WTC11 (cell line): ENCODE data around the gene ADA. TPM values are rescaled to one million over a fixed set of nuclear protein-coding genes. Genes with fewer than 3 reads are reported as not detected.

Source experiments
- ATAC-seq: fragments of 200-7000 bp; cut with Tn5 transposase; 2 replicates; pipeline ENCODE4 v1.10.0; 2021; ENCODE audit warnings: mild to moderate bottlenecking, moderate library complexity
- Bru-seq: library from RNA; stranded (reverse); fragments of 400-500 nt; gene quantifications from one replicate; lab custom pipeline; 2021; lab: Mats Ljungman, UMichigan
- CTCF ChIA-PET: fragments of 300-600 bp; sonication (Branson Sonifier 250); formaldehyde crosslinking; loops from one replicate; lab custom pipeline; 2021; ENCODE audit warnings: antibody characterized with exemption; lab: Charles Lee
- POLR2A ChIA-PET: fragments of 350-600 bp; sonication (Branson Sonifier 250); formaldehyde crosslinking; loops from one replicate; lab custom pipeline; 2021; ENCODE audit warnings: antibody characterized with exemption; lab: Charles Lee
- DNase-seq: peaks from one replicate; pipeline ENCODE4 v3.0.0; 2021; ENCODE audit warnings: low spot score
- H3K27ac Mint-ChIP-seq: 2 replicates; pipeline ENCODE4 v1.8.0; 2021; ENCODE audit warnings: mixed read lengths
- H3K27me3 Mint-ChIP-seq: 2 replicates; pipeline ENCODE4 v1.8.0; 2021; ENCODE audit warnings: low read depth, mild to moderate bottlenecking, moderate library complexity, mixed read lengths
- H3K36me3 Mint-ChIP-seq: 2 replicates; pipeline ENCODE4 v1.8.0; 2021; ENCODE audit warnings: mixed read lengths
- H3K4me1 Mint-ChIP-seq: 2 replicates; pipeline ENCODE4 v1.8.0; 2022; ENCODE audit warnings: mixed read lengths
- H3K4me3 Mint-ChIP-seq: 2 replicates; pipeline ENCODE4 v1.8.0; 2021; ENCODE audit warnings: mild to moderate bottlenecking, moderate library complexity, mixed read lengths
- H3K9me3 Mint-ChIP-seq: 2 replicates; pipeline ENCODE4 v1.8.0; 2021; ENCODE audit warnings: mixed read lengths
- ARID4B ChIP-seq: sonication (generic); formaldehyde crosslinking; IDR thresholded peaks from 2 replicates; pipeline ENCODE4 v1.8.0; 2023; ENCODE audit warnings: missing genetic modification reagents, mild to moderate bottlenecking, borderline replicate concordance
- FOXJ3 ChIP-seq: sonication (generic); formaldehyde crosslinking; IDR thresholded peaks from 2 replicates; pipeline ENCODE4 v1.9.0; 2021; ENCODE audit warnings: missing genetic modification reagents, mild to moderate bottlenecking, borderline replicate concordance
- KAT7 ChIP-seq: sonication (generic); formaldehyde crosslinking; IDR thresholded peaks from 2 replicates; pipeline ENCODE4 v1.8.1; 2023; ENCODE audit warnings: missing genetic modification reagents, mild to moderate bottlenecking, borderline replicate concordance
- MAX ChIP-seq: sonication (generic); formaldehyde crosslinking; IDR thresholded peaks from 2 replicates; pipeline ENCODE4 v1.8.0; 2022; ENCODE audit warnings: mild to moderate bottlenecking, missing genetic modification reagents
- NR1H2 ChIP-seq: sonication (generic); formaldehyde crosslinking; IDR thresholded peaks from 2 replicates; pipeline ENCODE4 v1.9.0; 2021; ENCODE audit warnings: mild to moderate bottlenecking, moderate library complexity, missing genetic modification reagents
- PRDM15 ChIP-seq: sonication (generic); formaldehyde crosslinking; IDR thresholded peaks from 2 replicates; pipeline ENCODE4 v1.8.0; 2022; ENCODE audit warnings: missing genetic modification reagents
- STAT6 ChIP-seq: sonication (generic); formaldehyde crosslinking; conservative IDR thresholded peaks from 2 replicates; pipeline ENCODE4 v1.8.1; 2023; ENCODE audit warnings: mild to moderate bottlenecking, low read depth, missing genetic modification reagents, moderate library complexity
- TEAD1 ChIP-seq: sonication (generic); formaldehyde crosslinking; IDR thresholded peaks from 2 replicates; pipeline ENCODE4 v1.8.0; 2022; ENCODE audit warnings: mild to moderate bottlenecking, missing genetic modification reagents
- ZNF263 ChIP-seq: sonication (generic); formaldehyde crosslinking; IDR thresholded peaks from 2 replicates; pipeline ENCODE4 v1.8.1; 2022; ENCODE audit warnings: low read depth, mild to moderate bottlenecking, moderate library complexity, missing genetic modification reagents
- ZNF281 ChIP-seq: sonication (generic); formaldehyde crosslinking; IDR thresholded peaks from 2 replicates; pipeline ENCODE4 v1.8.0; 2023; ENCODE audit warnings: mild to moderate bottlenecking, missing genetic modification reagents
- ZNF317 ChIP-seq: sonication (generic); formaldehyde crosslinking; IDR thresholded peaks from 2 replicates; pipeline ENCODE4 v1.8.1; 2023; ENCODE audit warnings: low read depth, mild to moderate bottlenecking, moderate library complexity, missing genetic modification reagents, borderline replicate concordance
- long read RNA-seq, 3 experiments: library from RNA in 1 of 3; library from capped mRNA in 1 of 3; library from polyadenylated mRNA in 1 of 3; unstranded in 2 of 3; stranded (forward) in 1 of 3; transcript quantifications; one replicate each; pipeline ENCODE4 v2.0.0, GENCODE V29; 2021
- total RNA-seq: library from RNA; stranded (reverse); gene quantifications from 3 replicates; pipeline ENCODE4 v1.2.3, GENCODE V29; 2021

Gene ADA
- total RNA-seq (19.7 to 29.2 TPM (median 25.3 TPM) in 3 replicates), Bru-seq, nascent RNA (percentile 45 among the genes with signal in this experiment)
- long read RNA-seq, experiment 1, transcript ADA-201 (12 exons, 1,539 nt), result major isoform, 47 of 66 reads
- long read RNA-seq, experiment 1, partial matches to known transcripts, result 3 of 66 reads
- long read RNA-seq, experiment 1, other reads (novel, unspliced or antisense), result 11 of 66 reads
- long read RNA-seq, experiment 2, transcript ADA-201 (12 exons, 1,539 nt), result major isoform, 29 of 53 reads
- long read RNA-seq, experiment 2, partial matches to known transcripts, result 7 of 53 reads
- long read RNA-seq, experiment 2, other reads (novel, unspliced or antisense), result 17 of 53 reads
- long read RNA-seq, experiment 3, transcript ADA-201 (12 exons, 1,539 nt), result major isoform, 9 of 12 reads
- long read RNA-seq, experiment 3, partial matches to known transcripts, result 2 of 12 reads
- long read RNA-seq, experiment 3, other reads (novel, unspliced or antisense), result 1 of 12 reads

- H3K27ac Mint-ChIP-seq, result no peak within 1 kb of the TSS
- POLR2A ChIA-PET, result no interaction called here
- peaks cover 52% of the 10 kb centered on the region for H3K4me1 Mint-ChIP-seq
- peak within 1 kb of the TSS; percentile 83 for H3K4me3 Mint-ChIP-seq
- TF ChIP-seq PRDM15 (CRISPR knock-in tag) (no peak), TEAD1 (CRISPR knock-in tag) (0 out of 2 replicates have a peak, but pooled peaks have one; percentile 17), ARID4B (peak; percentile 51; the same call in 1 of the 2 replicates), FOXJ3 (no peak), MAX (CRISPR knock-in tag) (0 out of 2 replicates have a peak, but pooled peaks have one; percentile 30), ZNF263 (CRISPR knock-in tag) (no peak), ZNF281 (CRISPR knock-in tag) (no peak), KAT7 (CRISPR knock-in tag) (no peak), NR1H2 (CRISPR knock-in tag) (no peak), STAT6 (CRISPR knock-in tag) (no peak), ZNF317 (no peak)
- TF ChIP-seq, all 79 proteins: peak for 3
- Mint-ChIP-seq H3K9me3 (peaks cover 27% of the 10 kb centered on the region), H3K27me3 (peaks cover 45% of the 10 kb centered on the region), H3K36me3 (peaks cover 20% of the 10 kb centered on the region)
- ATAC-seq (peak; percentile 54), DNase-seq (peak; percentile 59)
- CTCF ChIA-PET, result interaction anchor here (0.9 to 5.6 kb wide), 6 partner anchors 9 to 49 kb away, joined by 3 to 72 read pairs (median 4); no protein-coding TSS in a partner anchor
These were observed at the start of gene ADA for GRCh38 chr20:44651684-44652423. ADA (minus strand) TSS chr20:44651699; CDS start chr20:44651607, 92 bp downstream.
